GM19452 (cell line): ENCODE results near the gene COA5.

Source experiments
- ATAC-seq: cut with Tn5 transposase; IDR thresholded peaks from one replicate; pipeline ENCODE4 v1.9.1; 2021; ENCODE audit not compliant: unreplicated experiment

Gene COA5, protein sequence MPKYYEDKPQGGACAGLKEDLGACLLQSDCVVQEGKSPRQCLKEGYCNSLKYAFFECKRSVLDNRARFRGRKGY

DNA sequence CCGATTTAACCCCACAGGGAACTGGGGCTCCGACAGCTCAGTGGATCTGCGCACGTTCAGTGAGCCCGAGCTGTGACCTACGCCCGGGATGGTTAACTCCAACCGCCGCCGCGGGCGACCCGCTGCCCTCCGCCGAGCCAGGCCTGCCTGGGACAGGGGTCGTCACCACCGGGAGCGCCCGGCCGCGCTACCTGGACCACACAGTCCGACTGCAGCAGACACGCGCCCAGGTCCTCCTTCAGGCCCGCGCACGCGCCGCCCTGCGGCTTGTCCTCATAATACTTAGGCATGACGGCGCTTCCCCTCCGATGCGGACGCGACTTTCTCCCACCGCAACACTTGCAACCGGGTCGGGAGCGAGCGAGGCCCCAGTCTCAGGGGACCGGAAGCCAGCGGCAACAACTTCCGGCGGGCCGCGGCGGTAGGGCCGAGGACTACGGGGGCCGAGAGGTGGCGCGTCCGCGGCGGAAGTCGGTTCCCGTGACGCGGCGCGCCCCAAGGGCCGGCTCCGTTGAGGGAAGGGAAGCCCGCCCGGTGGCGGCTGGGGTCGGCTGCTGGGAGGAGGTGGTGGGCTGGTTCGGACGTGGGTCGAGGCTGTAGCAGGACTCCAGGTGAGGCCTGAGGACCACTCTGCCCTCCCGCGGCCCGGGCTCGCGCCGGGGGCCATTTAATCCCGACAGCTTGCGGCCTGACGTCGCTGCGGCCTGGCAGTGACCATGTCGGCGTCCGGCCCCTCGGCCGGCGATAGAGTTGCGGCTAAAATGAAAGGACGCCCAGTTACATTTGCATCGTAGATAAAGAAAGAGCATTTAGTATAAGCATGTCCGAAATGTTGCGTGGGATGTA, at the start of gene COA5, which contains the start of gene UNC50:
Gene COA5, minus strand, starts transcription at position 397 of the 846 bp plus-strand sequence. Its CDS starts 107 bp downstream, at position 290.
Gene UNC50, plus strand, starts transcription at position 474 of the 846 bp plus-strand sequence. CDS start 1,171 bp downstream, outside the sequence.
- ATAC-seq, result peak; percentile 84

DNA sequence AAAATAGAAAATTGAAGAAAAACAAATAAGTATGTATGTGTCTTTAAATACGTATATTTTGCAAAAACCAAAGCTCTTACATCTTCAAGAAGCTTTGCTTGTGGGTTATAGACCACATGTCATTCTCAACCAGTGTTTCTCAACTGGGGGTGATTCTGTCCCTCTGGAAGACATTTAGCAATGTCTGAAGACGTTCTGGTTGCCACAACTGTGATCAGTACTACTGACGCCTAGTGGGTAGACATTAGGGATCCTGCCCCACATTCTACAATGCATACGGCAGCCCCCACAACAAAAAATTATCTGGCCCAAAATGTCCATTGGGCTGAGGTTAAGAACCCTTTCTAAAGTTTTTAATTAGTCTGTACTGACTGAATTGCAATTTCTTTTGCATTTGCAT, 48.5 kb upstream of the COA5 start:
- no peak for ATAC-seq

DNA sequence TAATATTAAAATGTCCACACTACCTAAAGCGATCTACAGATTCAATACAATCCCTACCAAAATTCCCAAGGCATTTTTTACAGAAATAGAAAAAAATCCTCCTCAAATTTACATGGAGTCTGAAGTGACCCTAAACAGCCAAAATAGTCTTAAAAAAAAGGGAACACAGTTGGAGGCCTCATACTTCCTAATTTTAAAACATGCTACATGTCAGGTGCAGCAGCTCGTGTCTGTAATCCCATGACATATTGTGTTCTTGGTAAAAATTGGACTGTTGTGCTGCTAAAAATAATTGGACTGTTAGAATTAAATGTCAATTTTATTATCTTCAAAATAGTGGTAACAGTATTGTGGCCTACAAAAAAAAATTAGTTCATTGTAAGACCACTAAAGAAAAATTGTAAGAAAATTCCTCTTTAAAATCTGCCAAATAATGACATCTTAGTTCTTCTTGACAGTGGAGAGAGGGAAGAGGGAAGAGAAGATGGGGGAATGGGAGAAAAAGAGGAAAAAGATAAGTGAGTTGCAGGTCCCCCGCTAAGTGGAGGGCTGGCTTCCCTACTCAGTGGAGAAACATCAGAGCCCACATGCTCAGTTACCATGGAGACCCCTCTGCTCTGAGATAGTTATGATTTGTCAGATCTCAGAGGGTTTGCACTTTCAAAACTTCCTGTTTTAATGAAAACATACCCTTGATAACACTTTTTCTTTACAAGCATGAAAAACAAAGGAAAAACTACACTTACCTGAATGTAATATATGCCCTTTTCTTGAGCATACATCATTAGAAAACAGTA, 46.6 kb upstream of the COA5 start:
- no peak for ATAC-seq

DNA sequence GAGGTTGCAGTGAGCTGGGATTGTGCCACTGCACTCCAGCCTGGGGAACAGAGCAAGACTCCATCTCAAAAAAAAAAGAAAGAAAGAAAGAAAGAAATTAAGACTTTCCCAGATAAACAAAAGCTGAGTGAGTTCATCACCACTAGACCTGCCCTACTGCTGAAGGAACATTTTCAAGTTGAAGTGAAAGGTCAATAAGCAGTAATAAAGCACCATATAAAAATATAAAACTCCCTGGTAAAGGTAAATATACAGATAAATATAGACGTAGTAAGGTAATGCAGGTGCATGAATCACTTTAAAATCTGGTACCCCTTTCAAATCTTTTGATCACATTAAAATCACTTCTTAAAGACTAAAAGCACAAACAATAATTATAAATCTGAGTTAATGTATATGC, 42.7 kb upstream of the COA5 start:
- no peak for ATAC-seq

DNA sequence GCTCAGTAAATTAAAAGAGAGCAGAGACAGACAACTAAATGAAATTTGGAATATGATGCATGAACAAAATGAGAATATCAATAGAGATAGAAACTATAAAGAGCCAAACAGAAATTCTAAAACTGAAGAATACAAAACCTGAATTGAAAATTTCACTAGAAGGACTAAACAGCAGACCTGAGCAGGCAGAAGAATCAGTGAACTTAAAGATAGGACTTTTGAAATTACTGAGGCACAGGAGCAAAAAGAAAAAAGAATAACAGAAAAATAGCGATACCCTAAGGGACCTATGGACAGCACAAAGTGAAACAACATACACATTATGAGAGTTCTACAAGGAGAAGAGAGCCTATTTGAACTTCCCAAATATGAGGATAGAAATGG, 41.7 kb upstream of the COA5 start:
- ATAC-seq, result no peak

DNA sequence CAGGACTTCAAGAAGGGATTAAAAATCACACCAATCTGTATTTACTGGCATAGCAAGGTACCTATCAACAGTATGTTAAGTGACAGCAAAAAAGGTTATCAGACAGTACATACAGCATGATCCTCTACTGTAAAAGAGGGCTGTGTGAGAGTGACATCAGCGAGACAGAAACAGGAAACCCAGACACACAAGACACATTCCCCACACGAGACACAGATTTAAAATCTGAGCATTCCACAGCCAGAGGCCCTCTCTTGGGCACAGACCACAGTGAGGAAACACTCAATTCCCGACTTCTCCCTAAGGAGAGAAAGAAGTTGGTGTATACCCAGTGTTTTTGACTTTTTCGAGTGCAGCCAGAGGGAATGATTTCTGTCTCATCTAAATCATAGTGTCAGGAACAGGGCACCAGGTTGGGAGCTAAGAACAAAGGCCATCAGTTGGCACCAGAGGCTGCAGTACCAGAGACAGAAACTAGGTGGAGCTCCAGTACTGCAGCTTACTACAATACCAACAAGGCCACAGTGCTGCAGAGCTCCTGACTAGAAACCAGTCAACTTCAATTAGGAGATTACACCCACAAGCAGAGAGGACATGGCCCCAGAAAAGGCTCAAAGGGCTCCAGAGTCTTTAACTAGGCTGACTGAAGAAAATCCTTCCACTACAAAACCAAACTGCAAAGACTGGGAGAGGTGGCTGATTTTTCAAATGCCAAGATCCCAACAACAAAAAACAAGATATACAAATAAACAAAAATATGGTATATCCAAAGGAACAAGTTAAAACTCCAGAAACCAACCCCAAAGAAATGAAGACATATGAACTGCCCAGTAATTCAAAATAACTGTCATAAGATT, 41.1 kb upstream of the COA5 start:
- ATAC-seq, result no peak

DNA sequence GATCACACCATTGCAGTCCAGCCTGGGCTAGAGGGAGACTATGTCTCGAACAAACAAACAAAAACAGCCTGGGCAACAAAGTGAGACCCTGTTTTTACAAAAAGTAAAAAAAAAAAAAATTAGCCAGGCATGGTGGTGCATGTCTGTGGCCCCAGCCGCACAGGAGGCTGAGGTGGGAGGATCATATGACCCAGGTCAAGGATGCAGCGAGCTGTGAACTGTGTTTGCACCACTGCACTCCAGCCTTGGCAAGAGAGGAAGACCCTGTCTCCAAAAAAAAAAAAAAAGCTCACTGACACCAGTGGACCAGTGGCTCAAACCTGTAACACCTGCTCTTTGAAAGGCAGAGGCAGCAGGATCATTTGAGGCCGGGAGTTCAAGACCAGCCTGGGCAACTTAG, 40.1 kb upstream of the COA5 start:
- no peak for ATAC-seq

DNA sequence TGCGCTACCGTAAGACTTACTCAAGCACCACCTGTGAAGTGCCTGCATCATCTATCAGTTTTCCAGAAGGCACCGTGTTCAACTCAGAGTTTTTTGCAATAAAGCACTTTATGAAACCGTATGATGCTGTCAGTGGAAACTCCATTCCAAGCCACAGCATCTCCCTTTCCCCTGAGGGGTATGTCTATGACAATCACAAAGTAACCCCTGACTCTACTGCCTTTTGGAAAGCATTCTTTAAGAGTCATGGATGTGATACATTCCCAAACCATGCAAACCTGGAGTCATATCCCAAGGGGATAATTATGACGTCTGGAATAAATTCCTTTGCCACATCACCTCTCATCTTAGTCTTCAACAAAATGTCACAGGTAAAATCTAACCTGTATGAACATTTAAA, 39.3 kb upstream of the COA5 start:
- ATAC-seq, result no peak

DNA sequence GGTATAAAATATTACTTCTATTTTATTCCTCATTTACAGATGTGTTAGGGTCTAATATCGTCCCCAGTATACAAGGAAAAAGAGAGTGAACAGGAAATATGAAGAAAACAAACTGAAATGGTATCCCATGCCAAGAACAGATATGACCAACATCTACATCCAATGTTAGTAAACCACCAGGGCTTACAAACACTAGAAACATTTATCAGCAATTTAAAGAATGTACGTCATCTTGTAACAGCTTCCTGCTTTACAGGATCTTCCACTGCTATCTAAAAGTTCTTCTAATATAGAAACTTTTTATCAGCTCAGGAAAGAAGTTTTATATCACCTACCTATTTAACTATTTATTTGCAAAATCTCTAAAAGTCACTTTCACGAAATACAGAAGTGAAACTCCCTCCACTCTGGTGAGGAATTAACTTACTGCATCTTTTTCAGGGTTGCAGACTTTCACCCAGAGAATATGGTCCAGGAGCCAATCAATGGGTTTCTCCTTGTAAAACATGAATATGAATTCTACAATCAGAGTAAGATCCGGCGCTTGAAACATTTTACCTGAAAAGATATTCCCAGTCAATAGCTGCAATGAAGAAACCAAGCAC, 35.3 kb upstream of the COA5 start:
- ATAC-seq, result no peak

DNA sequence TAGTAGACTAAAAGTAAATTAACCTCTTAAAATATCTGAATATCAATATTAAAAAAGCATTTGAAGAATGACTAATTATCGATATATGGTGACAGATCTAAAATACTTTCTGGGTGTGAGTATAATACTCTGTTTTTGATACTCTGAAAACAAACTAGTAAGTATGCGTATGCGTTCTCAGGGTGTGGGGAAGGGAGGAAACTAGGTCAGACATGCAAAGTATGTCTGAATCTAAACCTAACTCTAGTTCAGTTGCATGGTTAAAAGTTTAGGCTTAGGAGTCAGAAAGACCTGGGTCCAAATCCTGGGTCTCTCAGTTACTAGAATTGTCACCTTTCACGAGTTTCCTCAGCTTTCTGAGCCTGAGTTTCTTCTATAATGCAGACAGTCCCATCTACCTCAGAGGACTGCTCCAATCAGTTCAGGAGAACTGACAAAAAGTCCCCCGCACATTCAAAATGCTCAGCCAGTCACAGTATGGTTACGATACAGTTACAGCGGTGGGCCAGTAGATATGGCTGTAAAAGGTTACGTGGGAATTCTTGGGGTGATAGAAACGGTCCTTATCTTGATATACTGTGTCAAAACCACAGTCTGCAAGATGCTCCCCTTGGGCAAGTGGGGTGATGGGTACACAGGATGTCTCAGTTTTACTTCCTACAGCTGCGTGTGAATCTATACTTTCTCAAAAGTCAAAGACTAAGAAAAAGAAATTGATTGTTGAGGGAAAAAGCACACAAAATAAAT, 29.3 kb upstream of the COA5 start:
- ATAC-seq, result peak; percentile 92

DNA sequence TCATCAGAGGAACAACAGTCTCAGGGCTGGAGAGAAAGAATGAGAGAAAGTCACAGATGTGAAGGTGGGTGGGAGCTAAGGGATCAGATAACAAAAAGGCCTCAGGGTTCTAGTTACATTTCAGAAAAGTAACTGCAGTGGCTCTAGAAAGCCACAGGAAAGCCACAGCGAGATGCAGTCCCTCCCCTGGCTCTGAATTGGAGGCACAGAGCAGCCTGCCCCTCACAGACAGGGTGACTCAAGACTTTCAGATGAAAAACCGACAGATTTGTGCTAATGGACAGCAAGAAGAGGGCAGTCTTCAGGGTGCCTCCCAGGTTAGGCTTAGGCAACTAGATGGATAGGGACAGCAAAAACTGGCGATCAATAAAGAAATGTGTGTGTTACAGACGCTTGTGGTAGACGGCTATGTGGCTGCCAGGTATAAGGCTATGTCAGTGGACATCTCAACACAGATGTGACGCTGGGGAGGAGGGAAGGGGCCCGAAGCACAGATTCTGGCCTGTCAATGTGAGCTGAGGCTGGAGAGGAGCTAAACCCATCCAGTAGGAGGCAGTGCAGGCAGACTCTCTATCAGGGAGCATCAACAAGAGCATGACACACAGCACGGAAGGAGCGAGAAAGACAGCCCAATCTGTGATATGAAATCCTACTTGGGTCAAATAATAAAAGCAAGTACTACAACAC, 26.2 kb upstream of the COA5 start:
- no peak for ATAC-seq

DNA sequence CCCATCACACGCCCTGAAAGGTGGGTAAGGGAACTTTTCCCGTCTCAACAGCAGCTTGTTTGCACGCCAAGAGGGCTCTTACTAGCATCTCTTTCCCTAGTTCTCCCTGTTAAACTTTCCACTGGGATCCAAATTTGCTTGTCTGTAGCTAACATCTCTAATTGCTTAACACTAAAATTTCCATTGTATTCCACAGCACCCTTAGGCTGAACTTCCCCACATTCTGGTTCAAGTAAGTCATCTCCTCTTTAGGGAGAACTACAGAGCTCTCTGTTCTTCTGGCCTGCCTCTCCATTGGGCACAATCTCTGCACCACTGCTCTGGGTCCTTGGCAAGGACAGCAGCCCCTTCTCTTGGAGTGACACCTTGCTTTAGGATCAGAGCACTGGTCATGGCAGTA, 24.0 kb upstream of the COA5 start:
- ATAC-seq, result no peak

DNA sequence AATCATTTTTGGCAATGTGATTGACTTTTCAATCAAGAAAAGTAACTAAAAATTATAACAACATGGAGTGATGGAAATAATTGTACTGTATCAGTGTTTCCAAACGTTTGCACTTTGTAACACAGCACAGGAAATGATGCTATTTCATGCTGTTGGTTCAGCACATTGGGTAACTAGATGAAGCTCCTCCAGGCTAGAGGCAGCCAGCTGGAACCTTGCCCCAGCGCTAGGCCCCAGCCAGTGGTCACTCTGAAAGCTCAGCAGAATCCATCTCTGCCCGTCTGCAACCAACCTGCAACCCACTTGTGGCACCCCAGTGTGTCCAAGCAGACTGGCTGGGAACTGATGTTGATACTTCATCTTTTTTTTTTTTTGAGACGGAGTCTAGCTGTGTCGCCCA, 15.3 kb upstream of the COA5 start:
- ATAC-seq, result no peak

DNA sequence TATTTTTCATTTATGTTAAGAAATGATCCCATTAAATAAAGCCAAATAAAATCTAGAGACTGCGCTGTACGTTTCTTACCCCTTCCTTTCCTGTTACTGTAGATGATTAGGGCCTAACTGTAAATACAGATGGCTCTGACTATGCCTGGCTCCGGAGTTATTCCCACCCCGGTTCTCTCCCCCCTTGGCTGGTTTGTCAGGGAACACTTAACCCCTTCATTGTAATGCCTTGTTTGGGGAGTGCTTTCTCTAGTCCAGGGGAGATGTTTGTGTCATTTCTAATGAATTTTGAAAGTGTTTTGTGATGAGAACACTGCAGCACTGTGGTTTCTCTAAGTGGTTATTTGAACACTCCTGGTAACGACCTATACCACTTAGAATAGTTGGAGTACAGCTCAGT, 8.8 kb upstream of the COA5 start:
- no peak for ATAC-seq

DNA sequence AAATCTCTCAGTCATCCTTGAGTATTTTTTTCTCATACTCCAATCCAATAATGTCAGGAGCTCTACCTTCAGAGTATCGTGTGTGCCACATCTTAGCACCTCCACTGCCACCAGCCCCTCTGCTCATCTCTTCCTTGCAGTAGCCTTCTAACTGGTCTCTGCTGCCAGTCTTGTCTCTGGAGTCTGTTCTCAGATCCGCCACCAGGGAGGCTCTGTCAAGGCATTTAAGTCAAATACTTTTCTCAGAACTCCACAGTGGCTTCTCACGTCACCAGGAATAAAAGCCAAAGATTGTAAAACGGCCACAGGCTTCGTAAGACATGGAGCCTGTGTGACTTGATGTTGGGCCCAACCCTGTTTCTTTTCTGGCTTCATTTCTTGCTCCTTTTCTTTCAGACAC, 7.2 kb upstream of the COA5 start:
- no peak for ATAC-seq

DNA sequence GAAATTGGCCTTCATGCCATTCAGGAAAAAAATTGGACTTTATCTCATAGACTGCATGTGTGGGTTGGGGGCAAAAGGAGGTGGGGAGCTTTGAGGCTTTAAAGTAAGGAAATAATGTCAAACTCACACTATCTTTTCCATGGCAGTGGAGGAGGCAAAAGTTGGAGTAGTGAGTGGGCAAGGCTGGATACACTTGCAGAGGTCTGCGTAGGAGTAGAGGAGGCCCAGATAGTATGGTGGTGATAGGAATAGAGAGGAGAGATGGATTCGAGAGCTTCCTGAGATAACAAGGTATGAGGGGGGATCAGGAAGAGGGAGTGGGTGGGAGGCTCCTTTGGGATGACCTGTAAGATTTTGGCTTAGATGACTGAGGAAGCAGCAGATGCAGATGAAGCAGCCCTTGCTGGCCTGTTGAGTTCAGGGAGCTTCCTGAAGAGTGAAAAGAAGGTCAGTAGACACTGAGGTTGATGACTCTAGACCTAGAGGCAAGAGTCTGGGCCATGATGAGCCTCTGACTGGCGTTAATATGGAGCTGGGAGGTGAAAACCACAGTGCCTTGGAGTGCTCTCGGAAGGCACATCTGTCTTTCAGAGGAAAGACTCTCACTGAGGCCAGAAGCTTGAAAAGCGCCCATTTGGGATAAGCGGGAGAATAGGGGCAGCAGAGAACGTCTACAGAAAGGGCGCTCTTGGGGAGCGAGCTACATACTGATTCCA, 5.9 kb upstream of the COA5 start:
- no peak for ATAC-seq

DNA sequence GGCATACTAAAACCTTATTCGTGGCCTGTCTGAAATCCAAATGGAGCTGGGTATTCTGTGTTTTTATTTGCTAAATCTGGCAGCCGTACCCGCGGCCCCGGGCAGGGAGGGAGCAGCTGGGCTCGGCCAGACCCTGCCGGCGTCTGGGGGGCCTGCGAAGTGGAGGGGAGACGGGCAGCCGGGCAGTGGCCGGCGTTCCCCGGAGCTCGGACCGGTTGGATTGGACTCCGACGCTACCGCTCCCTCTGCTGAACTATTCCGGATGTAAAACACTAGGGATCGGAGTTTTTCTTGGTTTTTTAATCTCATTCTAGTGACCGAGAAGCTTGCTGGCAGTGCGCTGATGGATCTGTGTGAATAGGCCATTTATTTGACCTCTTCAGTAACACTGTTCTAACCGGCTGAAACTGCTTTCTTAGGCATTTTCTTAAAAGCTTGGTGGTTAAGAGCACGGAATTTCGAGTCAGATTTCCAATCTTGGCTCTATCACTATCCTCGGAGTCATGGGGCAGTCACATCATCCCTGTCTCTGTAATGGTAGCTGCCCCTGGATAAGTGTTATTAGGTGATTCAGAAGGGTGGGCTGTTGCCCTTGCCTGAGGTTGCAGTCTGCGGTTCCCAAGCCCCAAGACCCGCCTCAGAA, 771 bp upstream of the COA5 start:
- ATAC-seq, result peak; percentile 4

DNA sequence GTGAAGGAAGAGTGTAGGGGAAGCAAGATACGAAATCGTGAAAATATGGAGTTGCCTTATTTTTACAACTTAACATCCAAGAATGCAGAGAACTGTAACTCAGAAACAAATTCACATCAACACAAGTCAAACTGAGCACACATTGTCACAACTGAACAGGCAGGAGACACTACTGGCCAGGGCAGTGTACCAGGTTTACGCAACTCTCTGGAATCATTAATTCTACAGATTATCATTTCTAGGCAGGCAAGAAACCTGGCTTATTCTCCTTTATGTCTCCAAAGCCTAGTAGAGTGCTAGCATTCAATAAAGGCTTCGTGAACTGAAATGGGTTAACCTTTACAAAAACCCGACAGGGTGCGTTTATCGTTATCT, 584 bp downstream of the COA5 start:
- no peak for ATAC-seq
